ENCODE data around the gene SLC4A1.

The SLC4A1 gene

DNA sequence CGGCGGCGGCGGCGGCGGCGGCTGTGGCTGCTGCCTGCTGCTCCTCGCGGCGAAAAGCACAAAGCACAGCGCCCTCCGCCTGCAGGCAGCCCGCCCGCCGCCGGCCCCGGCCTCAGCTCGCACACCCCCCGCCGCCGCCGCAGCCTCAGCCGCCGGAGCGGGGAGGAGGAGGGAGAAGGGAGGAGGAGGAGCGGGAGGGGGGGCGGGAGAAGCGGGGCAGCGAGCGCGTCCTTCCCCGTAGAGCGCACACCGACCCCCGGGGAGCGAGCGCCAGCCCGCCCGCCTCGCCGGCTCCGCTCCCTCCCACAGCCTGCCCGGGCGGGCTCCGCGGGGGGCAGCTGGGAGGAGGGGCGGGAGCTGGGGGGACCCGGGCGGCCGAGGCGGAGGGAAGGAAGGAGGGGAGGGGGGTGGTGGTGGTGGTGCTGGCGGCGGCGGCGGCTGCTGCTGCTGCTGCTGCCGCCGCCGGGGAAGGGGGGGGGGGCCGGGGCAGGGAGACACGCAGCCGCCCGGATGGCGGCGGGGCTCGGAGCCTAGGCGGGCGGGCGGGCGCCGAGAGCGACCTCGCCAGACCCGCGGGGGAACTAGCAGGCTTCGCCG, 48.2 kb downstream of the SLC4A1 start, which contains the start of gene UBTF:
TSS of gene UBTF (minus strand) at position 60 of the 597 bp plus-strand sequence. CDS start 1,446 bp downstream, outside the sequence.
- DNase-seq: peak in 1 of 2 experiments; percentile 50

DNA sequence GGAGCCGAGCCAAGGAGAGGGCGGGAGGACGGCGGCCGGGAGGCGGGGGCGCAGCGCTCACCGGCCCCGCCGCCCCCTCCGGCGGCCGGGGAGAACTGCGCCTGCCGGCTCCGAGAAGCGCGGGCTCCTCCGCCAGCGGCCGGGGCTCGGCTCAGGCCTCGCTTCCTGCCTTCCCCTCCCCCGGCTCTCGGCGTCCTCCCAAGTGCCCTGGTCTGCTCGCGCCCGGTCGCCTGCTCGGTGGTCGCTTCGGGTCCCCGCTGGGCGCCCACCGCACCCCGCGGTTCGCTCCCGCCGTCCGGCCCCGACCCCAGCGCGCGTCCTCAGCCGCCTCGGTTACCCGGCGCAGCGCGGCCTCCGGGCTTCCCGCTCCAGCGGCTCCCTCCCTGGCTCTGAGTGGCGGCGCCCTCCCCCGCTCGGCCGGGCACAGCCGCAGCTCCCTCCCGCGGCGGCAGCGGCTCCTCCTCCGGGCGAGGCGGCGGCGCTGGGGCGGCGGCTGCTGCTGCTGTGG, 48.8 kb downstream of the SLC4A1 start:
- DNase-seq: peak in 1 of 2 experiments; percentile 49

DNA sequence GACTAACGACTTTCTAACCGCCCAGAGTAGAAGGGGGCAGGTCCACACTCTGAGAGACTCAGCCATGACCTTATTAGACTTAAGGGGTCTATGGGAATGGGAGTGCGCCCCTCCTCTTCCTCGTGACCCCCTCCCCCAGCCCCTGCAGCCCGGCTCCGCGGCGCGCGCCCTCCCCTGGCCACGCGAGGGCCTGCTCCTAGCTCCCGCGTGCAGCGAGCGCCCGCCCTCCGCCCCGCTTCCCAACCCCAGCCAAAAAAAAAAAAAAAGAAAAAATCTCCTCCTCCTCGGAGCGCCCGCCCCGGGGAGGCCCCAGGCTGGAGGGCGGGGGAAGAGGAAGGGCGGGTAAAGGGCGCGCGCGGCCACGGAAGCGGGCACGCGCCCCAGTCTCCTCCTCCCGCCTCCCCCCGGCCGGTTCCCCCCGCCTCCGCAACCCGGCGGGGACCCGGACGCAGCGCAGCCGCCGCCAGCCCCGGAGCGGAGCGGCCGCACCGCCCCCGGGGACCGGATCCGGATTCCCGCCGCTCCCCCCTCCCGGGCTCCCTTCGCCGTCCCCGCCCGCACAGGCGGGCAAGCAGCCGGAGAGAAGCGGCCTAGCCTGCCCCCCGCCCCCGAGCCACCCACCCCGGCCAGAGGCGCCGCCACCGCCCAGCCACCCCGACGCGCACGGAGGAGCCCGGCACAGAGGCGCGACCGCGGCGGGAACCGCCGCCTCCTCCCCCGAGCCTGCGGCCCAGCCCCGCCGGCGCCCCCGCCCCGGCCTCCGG, 49.4 kb downstream of the SLC4A1 start:
- DNase-seq: peak; percentile 69 to 72

- DNase-seq: no peak
Observed at GRCh38 chr17:44217738-44218343, 50.1 kb downstream of the SLC4A1 start.

- no peak for DNase-seq
Observed at GRCh38 chr17:44216694-44217093, 51.2 kb downstream of the SLC4A1 start.

- DNase-seq: no peak
Observed at GRCh38 chr17:44216173-44216572, 51.8 kb downstream of the SLC4A1 start.

- DNase-seq: no peak
Observed at GRCh38 chr17:44214896-44215295, 53.0 kb downstream of the SLC4A1 start.

GRCh38 chr17:44214230-44214494, 53.8 kb downstream of the SLC4A1 start:
- no peak for DNase-seq

DNA sequence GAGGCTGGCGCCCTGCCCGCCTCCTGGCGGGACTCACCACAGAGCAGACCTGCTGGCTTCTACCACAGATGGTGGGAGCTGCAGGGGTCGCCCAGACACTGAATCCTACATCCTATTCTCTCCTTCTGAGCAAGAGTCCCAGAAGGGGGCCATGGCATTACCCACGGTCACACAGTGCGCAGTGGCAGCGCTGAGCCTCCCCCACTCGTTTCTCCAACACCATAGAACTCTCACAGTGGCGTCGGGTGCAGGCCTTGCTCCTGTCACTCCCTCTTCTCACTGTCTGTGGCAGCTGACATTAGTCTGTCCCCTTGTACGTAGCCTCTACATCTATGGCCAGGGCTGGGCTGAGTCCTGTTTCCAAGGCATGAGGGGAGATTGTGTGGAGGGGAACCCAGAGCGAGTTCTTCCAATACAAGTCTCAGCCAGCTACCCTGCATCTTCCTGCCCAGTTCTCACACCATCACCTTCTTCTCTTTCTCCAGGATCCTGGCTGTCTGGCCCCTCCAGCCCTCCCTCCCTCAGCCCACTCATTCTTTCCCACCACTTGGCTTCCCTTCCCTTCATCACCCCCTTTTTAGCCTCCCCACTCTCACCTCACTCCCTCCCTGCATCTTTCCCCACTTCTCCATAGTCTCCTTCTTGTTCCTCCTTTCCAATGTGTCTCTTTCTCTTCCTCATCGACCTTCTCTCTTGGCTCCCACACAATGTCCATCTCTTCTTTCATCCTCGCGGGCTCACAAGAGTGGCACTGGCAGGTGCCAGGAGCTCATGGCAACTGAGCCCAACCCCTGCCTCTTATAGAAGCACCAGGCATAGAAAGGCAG, 54.3 kb downstream of the SLC4A1 start:
- DNase-seq: no peak

DNA sequence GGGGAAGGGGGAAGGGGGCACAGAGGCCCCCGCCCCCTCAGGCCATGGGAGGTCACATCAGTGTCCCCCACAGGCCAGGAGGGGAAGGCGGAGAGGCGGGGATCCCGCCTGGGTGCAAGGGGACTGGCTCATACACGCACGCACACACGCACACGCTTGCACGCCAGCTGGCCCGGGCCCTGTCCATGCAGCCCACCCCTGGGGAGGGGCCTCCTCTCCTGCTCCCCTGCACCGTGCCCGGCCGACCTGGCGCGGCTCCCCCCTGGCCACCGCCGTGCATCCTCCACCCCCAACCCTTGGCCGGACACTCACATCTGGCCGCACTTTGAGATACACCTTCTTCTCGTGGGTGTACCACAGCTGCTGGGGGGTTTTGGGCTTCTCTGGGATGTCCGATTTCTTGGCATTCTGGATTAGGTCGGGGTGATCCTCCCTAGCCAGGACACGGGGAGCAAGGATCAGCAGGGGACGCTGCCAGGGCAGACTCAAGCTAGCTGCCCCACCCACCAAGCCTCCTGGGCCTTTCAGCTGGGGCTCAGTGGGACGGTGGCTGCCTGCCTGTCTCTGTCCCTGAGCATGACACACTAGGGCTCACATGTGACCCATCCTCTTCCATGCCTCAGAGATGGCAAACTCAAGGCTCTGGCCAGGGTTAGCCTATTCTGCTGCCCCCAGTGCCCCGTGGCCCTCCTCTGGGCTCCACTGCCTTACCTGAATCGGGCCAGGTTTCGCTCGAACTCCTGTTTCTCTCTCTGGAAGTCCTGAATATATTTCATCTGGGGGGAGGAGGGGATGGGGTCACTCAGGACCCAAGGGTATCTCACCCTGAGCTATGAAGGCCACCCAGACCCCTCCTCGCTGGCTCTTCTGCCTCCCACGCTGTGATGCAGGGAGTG, 55.2 kb downstream of the SLC4A1 start:
- no peak for DNase-seq

GRCh38 chr17:44211281-44212265, 56.4 kb downstream of the SLC4A1 start:
- DNase-seq: no peak

DNA sequence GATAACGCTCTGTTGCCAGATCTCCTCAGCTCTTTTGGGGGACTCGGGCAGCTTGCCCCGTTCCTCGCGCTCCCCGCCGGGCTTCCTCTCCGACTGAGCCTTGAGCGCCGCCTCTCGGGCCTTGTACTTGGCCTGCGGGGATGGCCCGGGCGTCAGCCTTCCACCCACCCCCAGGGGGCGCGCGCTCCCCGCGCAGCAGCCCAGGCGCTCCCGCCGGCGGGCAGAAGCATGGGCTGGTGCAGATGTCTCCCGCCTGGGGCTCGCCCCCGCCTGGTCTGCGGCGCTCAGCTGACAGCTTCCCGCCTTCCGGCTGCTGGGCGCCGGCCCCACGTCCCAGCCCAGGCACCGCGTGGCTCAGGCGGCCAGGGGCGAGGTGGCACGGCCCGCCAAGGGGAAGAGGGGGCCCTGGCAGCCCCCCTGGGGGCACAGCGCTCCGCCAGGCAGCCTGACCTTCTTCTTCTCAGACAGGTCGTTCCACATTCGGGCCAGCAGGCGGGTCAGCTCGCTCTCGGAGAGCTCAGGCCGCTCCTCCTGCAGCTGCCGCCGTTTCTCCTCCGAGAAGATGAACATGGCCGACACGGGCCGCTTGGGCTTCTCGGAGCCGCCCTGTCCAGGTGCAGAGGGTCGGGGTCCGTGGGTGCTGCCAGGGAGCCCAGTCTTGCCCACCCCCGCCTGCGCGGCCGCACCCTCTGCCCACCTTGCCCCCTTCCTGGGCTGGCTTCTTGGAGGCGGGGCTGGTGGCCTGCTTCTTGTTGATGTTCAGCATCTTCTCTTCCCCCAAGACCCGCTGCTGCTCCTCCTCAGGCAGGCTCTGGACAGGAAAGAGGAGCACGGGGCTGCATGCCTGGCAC, 57.4 kb downstream of the SLC4A1 start:
- DNase-seq: no peak

- DNase-seq: no peak
Observed at GRCh38 chr17:44209786-44210341, 58.1 kb downstream of the SLC4A1 start.

GRCh38 chr17:44207743-44208142, 60.2 kb downstream of the SLC4A1 start:
- no peak for DNase-seq

- no peak for DNase-seq
Observed at GRCh38 chr17:44207319-44207718, 60.6 kb downstream of the SLC4A1 start.

GRCh38 chr17:44206825-44207155, 61.1 kb downstream of the SLC4A1 start:
- no peak for DNase-seq

GRCh38 chr17:44205962-44206824, 61.7 kb downstream of the SLC4A1 start:
- no peak for DNase-seq

GRCh38 chr17:44204441-44204882, 63.5 kb downstream of the SLC4A1 start:
- DNase-seq: no peak

Data from SW 1271 (cell line).